H1 (cell line): ENCODE measurements around the gene TP53I3. TPM values are rescaled to one million over a fixed set of nuclear protein-coding genes. Genes with fewer than 3 reads are reported as not detected.

Source experiments
- BRCA1 ChIP-seq: IDR thresholded peaks from 2 replicates; pipeline ENCODE4 v1.6.1; 2012; ENCODE audit warnings: low read depth, low read length, improper control_type of control experiment
- FOSL1 ChIP-seq: IDR thresholded peaks from 2 replicates; pipeline ENCODE4 v1.6.1; 2011; ENCODE audit warnings: mild to moderate bottlenecking, low read depth, low read length, moderate library complexity; ENCODE audit not compliant: insufficient read depth
- GTF2F1 ChIP-seq: IDR thresholded peaks from 2 replicates; pipeline ENCODE4 v1.6.1; 2012; ENCODE audit warnings: low read depth, low read length, improper control_type of control experiment, borderline replicate concordance
- JUND ChIP-seq: IDR thresholded peaks from 2 replicates; pipeline ENCODE4 v1.6.1; 2011; ENCODE audit warnings: mild to moderate bottlenecking, improper control_type of control experiment, low read length
- MAX ChIP-seq: IDR thresholded peaks from 2 replicates; pipeline ENCODE4 v1.6.1; 2012; ENCODE audit warnings: inconsistent platforms
- RFX5 ChIP-seq: IDR thresholded peaks from 2 replicates; pipeline ENCODE4 v1.6.1; 2011; ENCODE audit warnings: low read depth, low read length, improper control_type of control experiment, borderline replicate concordance
- polyA plus RNA-seq, 7 experiments: library from polyadenylated mRNA; depleted of rRNA in 3 of 7; stranded (reverse) in 5 of 7; unstranded in 2 of 7; fragments of >200 nt in 5 of 7; fragments of 200-250 nt in 2 of 7; gene quantifications; 1 replicate in 5 of 7; 2 replicates in 1 of 7; 4 replicates in 1 of 7; pipeline versions ENCODE4 v1.2.1 to v1.2.3, GENCODE V29; 2011 to 2013; ENCODE audit warnings: missing spikeins in 2 of 7, mixed read lengths in 2 of 7
- total RNA-seq: library from RNA; stranded (reverse); fragmentation: NEBNext Ultra II Directional; extraction: Animal tissue kit (Norgen Biotek cat#: 25700); gene quantifications from 2 replicates; pipeline ENCODE4 v1.2.1, GENCODE V29; 2021

TP53I3 gene
- total and polyA plus RNA-seq, 2 of the 8 experiments (the other 6 are each of a cell fraction or from before 2014, with no cell fraction given), result 29.4 to 34.5 TPM

GRCh38 chr2:24048769-24049484 is 35.7 kb downstream of the TP53I3 start (continued):
- TF ChIP-seq MAX, result no peak
- no peak for TF ChIP-seq BRCA1
- TF ChIP-seq FOSL1, result no peak
- no peak for TF ChIP-seq GTF2F1
- no peak for TF ChIP-seq JUND
- no peak for TF ChIP-seq RFX5
